GM12878 (cell line): ENCODE data around the gene DIP2B.

Source experiments
- CTCF ChIP-seq, 3 experiments: IDR thresholded peaks in 2 of 3; conservative IDR thresholded peaks in 1 of 3; 2 replicates each; pipeline ENCODE4 v1.5.1; 2011; ENCODE audit warnings: low read depth in 3 of 3, low read length in 3 of 3, mild to moderate bottlenecking in 3 of 3, control low read depth in 2 of 3, moderate library complexity in 2 of 3, inconsistent platforms in 1 of 3, mixed read lengths in 1 of 3; ENCODE audit not compliant: control insufficient read depth in 2 of 3, insufficient read depth in 1 of 3; ENCODE audit errors: extremely low read depth in 1 of 3
- EZH2 ChIP-seq: IDR thresholded peaks from 2 replicates; pipeline ENCODE4 v1.6.1; 2012; ENCODE audit warnings: low read depth, mild to moderate bottlenecking, control low read depth, inconsistent platforms, low read length, borderline replicate concordance; ENCODE audit not compliant: control insufficient read depth
- POLR2A ChIP-seq: IDR thresholded peaks from 2 replicates; pipeline ENCODE4 v1.6.1; 2011; ENCODE audit warnings: low read depth, mild to moderate bottlenecking, low read length
- POLR2AphosphoS2 ChIP-seq: IDR thresholded peaks from 2 replicates; pipeline ENCODE4 v1.6.1; 2011; ENCODE audit warnings: low read depth, mild to moderate bottlenecking, low read length, improper control_type of control experiment, moderate library complexity
- POLR2AphosphoS5 ChIP-seq: IDR thresholded peaks from 2 replicates; pipeline ENCODE4 v1.6.1; 2011; ENCODE audit warnings: mild to moderate bottlenecking, low read length, inconsistent platforms
- SP1 ChIP-seq: IDR thresholded peaks from one replicate; pipeline ENCODE4 v1.6.1; 2011; ENCODE audit warnings: low read depth, low read length

- TF ChIP-seq POLR2A (no peak), CTCF (IDR thresholded peaks at IDR 0.05 in 2 of 3, conservative IDR thresholded peaks at IDR 0.05 in 1 of 3; ENCODE audit: control insufficient read depth in 2 of 3, extremely low read depth in 1 of 3, insufficient read depth in 1 of 3, low read depth in 3 of 3, low read length in 3 of 3) (no peak), POLR2AphosphoS2 (no peak), POLR2AphosphoS5 (no peak), EZH2 (no peak), SP1 (no peak)
Observed at GRCh38 chr12:50742776-50743175, 238.0 kb downstream of the DIP2B start.
